T-cell (primary cell): Measurements from ENCODE around the gene TRPM3. TPM values are rescaled to one million over a fixed set of nuclear protein-coding genes. Genes with fewer than 3 reads are reported as not detected.

ENCODE experiments used
- ATAC-seq, 4 experiments: fragments of 200-7000 bp in 3 of 4; fragments of 150-1000 bp in 1 of 4; cut with Tn5 transposase; replicated peaks in 1 of 4; 1 replicate in 3 of 4; 2 replicates in 1 of 4; pipeline ENCODE4 v1.10.0; 2021; ENCODE audit warnings: moderate library complexity in 3 of 4, mild to moderate bottlenecking in 2 of 4, moderate number of reproducible peaks in 1 of 4
- CTCF ChIA-PET, 2 donors: fragments of 300-600 bp; sonication (Branson Sonifier 250); formaldehyde crosslinking; loops; one replicate each; lab custom pipeline; 2022; ENCODE audit warnings: antibody characterized with exemption in 2 of 2; lab: Charles Lee
- POLR2A ChIA-PET, 2 donors: fragments of 300-600 bp; sonication (Branson Sonifier 250); formaldehyde crosslinking; loops; one replicate each; lab custom pipeline; 2022; ENCODE audit warnings: antibody characterized with exemption in 2 of 2; lab: Charles Lee
- DNase-seq, 35 experiments: peaks; one replicate each; pipeline versions ENCODE4 v3.0.0 to v3.0.0-alpha.2; 2013 to 2023
- H3K27ac ChIP-seq: one replicate; pipeline ENCODE4 v1.5.1; 2013; ENCODE audit warnings: low read length
- H3K27me3 ChIP-seq, 2 experiments: replicated peaks in 1 of 2; 1 replicate in 1 of 2; 2 replicates in 1 of 2; pipeline versions ENCODE4 v1.6.1 to v1.7.0; 2013; ENCODE audit warnings: low read length in 1 of 2, mixed read lengths in 1 of 2; ENCODE audit not compliant: control insufficient read depth in 2 of 2, insufficient read depth in 2 of 2; ENCODE audit errors: extremely low read depth in 1 of 2
- H3K36me3 ChIP-seq, 2 donors: 1 replicate in 1 of 2; 2 replicates in 1 of 2; pipeline versions ENCODE4 v1.6.1 to v1.7.0; 2013; ENCODE audit warnings: low read length in 1 of 2; ENCODE audit not compliant: control insufficient read depth in 2 of 2, insufficient read depth in 1 of 2; ENCODE audit errors: extremely low read depth in 1 of 2
- H3K4me1 ChIP-seq, 2 experiments: 1 replicate in 1 of 2; 2 replicates in 1 of 2; pipeline versions ENCODE4 v1.6.1 to v1.7.0; 2013; ENCODE audit warnings: low read length in 2 of 2, mixed read lengths in 1 of 2; ENCODE audit not compliant: insufficient read depth in 2 of 2, control insufficient read depth in 1 of 2; ENCODE audit errors: extremely low read depth in 1 of 2
- H3K4me3 ChIP-seq, 2 donors: 1 replicate in 1 of 2; 2 replicates in 1 of 2; pipeline versions ENCODE4 v1.5.1 to v1.7.0; 2013; ENCODE audit warnings: mild to moderate bottlenecking in 2 of 2, low read length in 1 of 2, moderate library complexity in 1 of 2; ENCODE audit not compliant: control insufficient read depth in 1 of 2; ENCODE audit errors: extremely low read depth in 1 of 2
- H3K9me3 ChIP-seq: 2 replicates; pipeline ENCODE4 v1.7.0; 2013
- H3K27ac Mint-ChIP-seq, 2 donors: one replicate each; pipeline ENCODE4 v1.8.0; 2020 to 2021; ENCODE audit warnings: mild to moderate bottlenecking in 2 of 2, mixed read lengths in 2 of 2
- H3K27me3 Mint-ChIP-seq, 2 donors: one replicate each; pipeline ENCODE4 v1.8.0; 2021 to 2022; ENCODE audit warnings: mixed read lengths in 2 of 2
- H3K36me3 Mint-ChIP-seq: one replicate; pipeline ENCODE4 v1.8.0; 2021; ENCODE audit warnings: mixed read lengths
- H3K4me1 Mint-ChIP-seq, 3 donors: one replicate each; pipeline ENCODE4 v1.8.0; 2020 to 2022; ENCODE audit warnings: mixed read lengths in 3 of 3, mild to moderate bottlenecking in 1 of 3
- H3K4me3 Mint-ChIP-seq, 3 donors: one replicate each; pipeline ENCODE4 v1.8.0; 2020 to 2022; ENCODE audit warnings: mild to moderate bottlenecking in 3 of 3, mixed read lengths in 3 of 3, moderate library complexity in 3 of 3
- H3K9me3 Mint-ChIP-seq, 3 donors: one replicate each; pipeline ENCODE4 v1.8.0; 2020 to 2022; ENCODE audit warnings: mixed read lengths in 3 of 3
- WGBS: methylation state at CpG from one replicate; pipeline ENCODE4 v1.1.5; 2013; ENCODE audit warnings: missing lambda C conversion rate; ENCODE audit not compliant: insufficient coverage; 5-methylcytosine and 5-hydroxymethylcytosine counted together
- total RNA-seq, 35 experiments: library from RNA in 6 of 35; stranded (reverse) in 6 of 35; fragments of 120-200 nt in 1 of 35; gene quantifications; one replicate each; pipeline versions ENCODE4 v1.2.1 to v1.2.4 and lab custom pipeline; 2013 to 2026

The TRPM3 gene
- total RNA-seq, 5 donors from 2014 or later (not counting 1 experiment from before 2014, with no cell fraction given): not detected

- WGBS: 94% methylated on average over 3 of the region's 6 CpGs
- Mint-ChIP-seq H3K36me3 (no peaks in the 10 kb centered on the region), H3K4me1 (peaks cover 10 to 25% (median 18%) of the 10 kb centered on the region in 3 donors), H3K27me3 (no peaks in the 10 kb centered on the region), H3K9me3 (no peaks in the 10 kb centered on the region), H3K4me3 (no peak overlapping the region), H3K27ac (no peak overlapping the region)
- no peaks in the 10 kb centered on the region for H3K9me3 ChIP-seq
- H3K27me3 ChIP-seq: peaks cover 0 to 4% of the 10 kb centered on the region in 2 experiments
- ATAC-seq: no peak
- ChIA-PET CTCF (interaction anchor here in 1 of 2 donors (0.9 kb wide), 1 partner anchor 9 kb away, joined by 3 read pairs; no protein-coding TSS in a partner anchor), POLR2A (no interaction called here)
- no peak overlapping the region for H3K4me3 ChIP-seq
- peaks cover 0 to 8% of the 10 kb centered on the region in 2 experiments for H3K4me1 ChIP-seq
- DNase-seq: no peak
- no peaks in the 10 kb centered on the region for H3K36me3 ChIP-seq
- no peak overlapping the region for H3K27ac ChIP-seq
Observed at GRCh38 chr9:70488098-70488792, 633.2 kb downstream of the TRPM3 start.

DNA sequence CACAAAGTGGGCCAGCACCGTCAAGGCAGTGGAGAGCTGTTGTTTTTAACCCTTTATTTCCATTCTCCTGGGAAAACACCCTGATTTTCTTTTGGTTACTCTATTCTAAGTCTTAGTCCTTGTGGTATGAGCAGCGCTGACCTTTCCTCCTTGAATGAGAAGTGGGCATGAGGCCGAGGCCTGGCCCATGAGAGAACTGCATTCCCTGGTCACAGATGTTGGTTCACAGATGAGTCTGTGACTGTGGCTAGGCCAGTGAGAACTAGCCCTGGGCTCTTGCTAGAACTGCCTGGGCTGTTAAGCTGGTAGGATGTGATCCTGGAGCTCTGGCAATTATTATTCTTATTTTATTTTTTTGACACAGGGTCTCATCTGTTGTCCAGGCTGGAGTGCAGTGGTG, 635.3 kb downstream of the TRPM3 start:
- no peaks in the 10 kb centered on the region for H3K36me3 Mint-ChIP-seq
- ChIA-PET CTCF (interaction anchor here (0.6 to 1.5 kb wide), 2 partner anchors 36 to 116 kb away, joined by 3 to 5 read pairs; no protein-coding TSS in a partner anchor), POLR2A (no interaction called here)
- H3K9me3 ChIP-seq: no peaks in the 10 kb centered on the region
- no peak overlapping the region for H3K4me3 Mint-ChIP-seq
- H3K9me3 Mint-ChIP-seq: no peaks in the 10 kb centered on the region
- H3K4me1 ChIP-seq: no peaks in the 10 kb centered on the region
- DNase-seq: no peak
- no peaks in the 10 kb centered on the region for H3K36me3 ChIP-seq
- H3K4me3 ChIP-seq: no peak overlapping the region
- H3K27ac Mint-ChIP-seq: no peak overlapping the region
- H3K27me3 ChIP-seq: no peaks in the 10 kb centered on the region
- WGBS: 100% methylated on average over 1 of the region's 3 CpGs
- H3K4me1 Mint-ChIP-seq: peaks cover 9 to 11% (median 10%) of the 10 kb centered on the region in 3 donors
- no peak overlapping the region for H3K27ac ChIP-seq
- H3K27me3 Mint-ChIP-seq: peaks cover 0 to 1% of the 10 kb centered on the region in 2 donors
- ATAC-seq: no peak

DNA sequence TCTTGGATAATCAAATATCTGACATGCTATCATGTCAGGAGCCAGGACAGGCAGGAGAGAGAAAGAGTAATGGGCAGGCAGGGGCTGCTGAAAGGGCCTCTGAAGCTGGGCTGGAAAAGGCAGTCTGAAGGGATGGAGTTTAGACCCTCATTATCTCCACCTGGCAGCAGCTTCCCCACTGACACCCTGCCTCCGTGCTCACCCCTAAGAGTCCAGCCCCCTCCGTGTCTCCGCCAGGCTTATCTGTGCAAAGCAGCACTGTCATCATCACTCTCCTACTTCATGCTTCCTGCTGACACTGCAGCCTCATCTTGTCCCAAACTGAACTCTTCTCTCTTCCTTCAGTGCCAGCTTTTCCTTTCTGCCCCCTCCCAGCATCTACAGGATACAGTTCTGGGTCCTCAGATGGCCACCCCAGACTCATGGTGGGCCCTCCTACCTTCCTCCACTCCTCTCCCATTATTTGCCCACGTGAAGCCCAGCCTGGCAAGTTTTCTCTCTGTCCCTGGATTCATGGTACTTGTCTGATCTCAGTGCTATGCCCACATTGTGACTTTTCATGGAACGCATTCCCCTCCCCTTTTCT, 636.1 kb downstream of the TRPM3 start:
- ATAC-seq (no peak), DNase-seq (no peak)
- Histone ChIP-seq H3K36me3 (no peaks in the 10 kb centered on the region), H3K27me3 (no peaks in the 10 kb centered on the region), H3K9me3 (no peaks in the 10 kb centered on the region), H3K4me3 (no peak overlapping the region), H3K27ac (no peak overlapping the region), H3K4me1 (no peaks in the 10 kb centered on the region)
- Mint-ChIP-seq H3K36me3 (no peaks in the 10 kb centered on the region), H3K27ac (no peak overlapping the region), H3K27me3 (peaks cover 0 to 1% of the 10 kb centered on the region in 2 donors), H3K4me3 (no peak overlapping the region), H3K9me3 (no peaks in the 10 kb centered on the region), H3K4me1 (peaks cover 9 to 11% (median 10%) of the 10 kb centered on the region in 3 donors)
- 77% methylated on average over 4 of the region's 5 CpGs for WGBS
- POLR2A ChIA-PET: no interaction called here
- CTCF ChIA-PET: interaction anchor here (0.5 to 1.5 kb wide), 8 partner anchors 92 to 509 kb away, joined by 3 to 14 read pairs (median 4); no protein-coding TSS in a partner anchor

- Histone ChIP-seq H3K4me1 (no peaks in the 10 kb centered on the region), H3K9me3 (no peaks in the 10 kb centered on the region), H3K27me3 (no peaks in the 10 kb centered on the region), H3K4me3 (no peak overlapping the region), H3K27ac (no peak overlapping the region), H3K36me3 (no peaks in the 10 kb centered on the region)
- H3K4me3 Mint-ChIP-seq: no peak overlapping the region
- peak; percentile 68 to 85 (median 74) for ATAC-seq
- POLR2A ChIA-PET: interaction anchor here (0.5 to 0.6 kb wide), 2 partner anchors 63 to 78 kb away, joined by 4 to 9 read pairs; no protein-coding TSS in a partner anchor
- H3K27ac Mint-ChIP-seq: no peak overlapping the region
- H3K4me1 Mint-ChIP-seq: peaks cover 9 to 11% (median 10%) of the 10 kb centered on the region in 3 donors
- WGBS: 81% methylated on average over 3 of the region's 8 CpGs
- H3K27me3 Mint-ChIP-seq: peaks cover 0 to 1% of the 10 kb centered on the region in 2 donors
- no peaks in the 10 kb centered on the region for H3K9me3 Mint-ChIP-seq
- H3K36me3 Mint-ChIP-seq: no peaks in the 10 kb centered on the region
- DNase-seq: peak in 10 of 35 experiments; percentile 3 to 69 (median 10)
- CTCF ChIA-PET: interaction anchor here (0.5 to 1.5 kb wide), 12 partner anchors 63 to 508 kb away, joined by 3 to 14 read pairs (median 4); no protein-coding TSS in a partner anchor
Observed at GRCh38 chr9:70484232-70485130, 636.9 kb downstream of the TRPM3 start.

DNA sequence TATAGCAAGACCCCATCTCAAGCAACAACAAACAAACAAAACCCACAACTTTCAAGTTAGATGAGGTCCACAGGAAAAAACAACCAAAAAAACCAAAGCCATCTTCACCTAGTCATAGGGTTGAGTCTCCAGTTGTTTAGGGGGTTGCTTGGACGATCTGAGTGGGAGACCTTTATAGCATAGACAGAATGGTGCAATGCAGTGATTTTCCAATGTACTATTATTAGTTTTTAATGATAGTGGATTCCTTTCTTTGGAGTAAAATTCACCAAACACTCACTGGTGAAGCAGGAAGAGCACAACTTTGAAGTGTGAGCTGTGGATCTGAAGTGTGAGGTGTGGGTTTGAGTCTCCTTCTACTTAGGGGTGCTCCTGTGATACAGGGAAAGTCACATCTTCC, 640.0 kb downstream of the TRPM3 start:
- CTCF ChIA-PET: interaction anchor here in 1 of 2 donors (0.6 kb wide), 1 partner anchor 61 kb away, joined by 3 read pairs; no protein-coding TSS in a partner anchor
- Mint-ChIP-seq H3K4me1 (peaks cover 9 to 11% (median 10%) of the 10 kb centered on the region in 3 donors), H3K9me3 (no peaks in the 10 kb centered on the region), H3K27ac (no peak overlapping the region), H3K36me3 (no peaks in the 10 kb centered on the region), H3K4me3 (no peak overlapping the region), H3K27me3 (peaks cover 0 to 3% of the 10 kb centered on the region in 2 donors)
- H3K4me3 ChIP-seq: no peak overlapping the region
- H3K27ac ChIP-seq: no peak overlapping the region
- ATAC-seq (no peak), DNase-seq (no peak)
- WGBS: no CpG with 5 or more reads among the region's 1 CpG
- no peaks in the 10 kb centered on the region for H3K27me3 ChIP-seq
- no peaks in the 10 kb centered on the region for H3K9me3 ChIP-seq
- POLR2A ChIA-PET: no interaction called here
- H3K36me3 ChIP-seq: no peaks in the 10 kb centered on the region
- H3K4me1 ChIP-seq: no peaks in the 10 kb centered on the region
